HG03280 (cell line): Measurements from ENCODE around the gene GALNT10.

Experiments
- ATAC-seq: cut with Tn5 transposase; IDR thresholded peaks from one replicate; pipeline ENCODE4 v1.9.1; 2021; ENCODE audit warnings: mild to moderate bottlenecking, moderate library complexity; ENCODE audit not compliant: unreplicated experiment

The GALNT10 gene

DNA sequence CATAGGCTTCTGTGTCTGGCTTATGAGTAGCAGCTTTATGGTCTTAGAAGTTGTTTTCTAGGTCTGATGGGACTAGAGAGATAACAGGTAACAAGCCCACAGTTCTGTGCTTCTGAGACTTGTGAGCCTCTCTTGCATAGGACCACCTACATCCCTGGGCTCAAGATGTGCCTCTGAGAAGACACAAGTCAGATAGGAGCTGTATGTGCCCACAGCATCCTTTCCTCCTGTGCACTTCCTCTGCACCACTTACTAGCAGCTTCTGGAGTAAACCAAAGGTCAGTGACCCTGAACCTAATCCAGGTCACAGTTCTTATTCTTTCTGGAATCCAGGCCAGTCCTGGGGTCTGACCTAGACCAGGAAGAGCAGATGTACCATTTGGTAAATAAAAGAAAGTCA is 40.0 kb downstream of the GALNT10 start:
- ATAC-seq, result no peak

DNA sequence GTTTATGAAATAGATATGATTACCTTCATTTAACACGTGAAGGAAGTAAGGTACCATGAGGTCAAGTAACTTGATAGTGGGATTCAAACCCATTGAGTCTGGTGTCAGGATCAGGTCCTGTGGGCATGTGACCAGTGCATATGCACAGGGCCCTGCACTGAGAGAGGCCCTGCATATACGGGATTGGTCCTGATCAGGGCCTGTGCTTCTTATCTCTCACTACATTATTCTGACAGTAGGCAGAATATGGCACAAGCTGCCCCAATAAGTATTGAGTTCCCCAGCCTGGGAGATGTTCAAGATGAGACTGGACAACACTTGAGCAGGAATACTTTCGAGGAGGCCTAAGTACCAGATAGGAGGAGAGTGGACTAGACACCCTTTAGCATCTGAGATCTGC is 44.0 kb downstream of the GALNT10 start:
- no peak for ATAC-seq

DNA sequence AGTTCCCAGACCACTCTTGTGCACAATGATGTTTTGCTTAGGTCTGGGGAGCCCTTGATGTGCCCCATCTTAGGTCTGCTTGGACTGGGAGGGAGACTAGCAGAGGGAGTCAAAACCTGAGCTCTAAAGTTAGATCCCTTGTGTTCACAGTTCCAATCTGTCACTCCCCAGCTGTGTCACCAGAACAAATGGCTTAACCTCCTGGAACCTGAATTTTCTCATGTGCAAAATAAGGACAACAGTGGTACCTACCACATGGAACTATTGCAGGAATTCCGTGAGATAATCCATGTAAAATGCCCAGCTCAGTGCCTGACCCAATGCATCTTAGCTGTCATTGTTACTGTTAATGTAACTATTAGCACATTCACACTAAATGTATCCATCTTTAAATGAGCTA is 45.5 kb downstream of the GALNT10 start:
- ATAC-seq, result no peak

DNA sequence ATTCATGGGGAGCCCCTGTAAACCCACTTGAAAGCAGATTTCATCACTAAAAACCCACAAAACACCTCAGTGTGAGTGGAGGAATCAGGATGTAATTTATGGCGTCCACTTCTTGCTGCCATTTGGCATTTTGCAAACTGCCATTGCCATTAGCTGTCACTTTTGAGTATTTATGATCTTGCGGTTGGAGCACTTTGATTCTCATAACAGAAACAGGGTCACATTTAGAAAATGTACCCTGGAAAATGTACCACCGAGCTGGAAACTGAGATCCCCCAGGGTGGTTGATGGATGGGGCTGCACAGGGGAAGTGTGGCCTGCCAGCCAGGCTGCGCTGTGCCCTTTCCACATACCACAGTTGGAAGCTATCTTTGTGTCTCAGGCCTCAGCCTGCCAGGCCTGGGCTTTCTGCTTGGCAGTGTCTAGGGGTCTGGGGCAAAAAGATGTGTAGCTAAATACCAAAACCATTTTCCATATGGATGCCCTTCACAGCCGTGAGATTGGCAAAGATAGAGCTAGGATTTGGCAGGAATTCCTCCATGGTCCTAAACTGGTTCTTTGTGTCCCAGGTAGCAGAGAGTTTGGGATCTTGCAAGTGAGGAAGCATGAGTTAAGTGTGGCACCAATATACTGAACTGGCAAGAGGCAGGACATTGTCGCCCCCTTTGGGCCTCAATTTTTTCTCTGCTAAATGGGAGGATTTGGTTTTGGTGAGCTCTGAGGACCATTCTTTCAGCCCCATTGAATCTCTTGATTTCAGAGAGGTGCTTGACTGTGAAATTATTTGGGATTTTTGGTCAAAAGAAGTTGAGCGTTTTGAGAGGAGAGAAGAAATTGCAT is 46.2 kb downstream of the GALNT10 start:
- no peak for ATAC-seq

GRCh38 chr5:154237376-154237743 is 46.8 kb downstream of the GALNT10 start:
- no peak for ATAC-seq

GRCh38 chr5:154237946-154238345 is 47.4 kb downstream of the GALNT10 start:
- ATAC-seq, result no peak

DNA sequence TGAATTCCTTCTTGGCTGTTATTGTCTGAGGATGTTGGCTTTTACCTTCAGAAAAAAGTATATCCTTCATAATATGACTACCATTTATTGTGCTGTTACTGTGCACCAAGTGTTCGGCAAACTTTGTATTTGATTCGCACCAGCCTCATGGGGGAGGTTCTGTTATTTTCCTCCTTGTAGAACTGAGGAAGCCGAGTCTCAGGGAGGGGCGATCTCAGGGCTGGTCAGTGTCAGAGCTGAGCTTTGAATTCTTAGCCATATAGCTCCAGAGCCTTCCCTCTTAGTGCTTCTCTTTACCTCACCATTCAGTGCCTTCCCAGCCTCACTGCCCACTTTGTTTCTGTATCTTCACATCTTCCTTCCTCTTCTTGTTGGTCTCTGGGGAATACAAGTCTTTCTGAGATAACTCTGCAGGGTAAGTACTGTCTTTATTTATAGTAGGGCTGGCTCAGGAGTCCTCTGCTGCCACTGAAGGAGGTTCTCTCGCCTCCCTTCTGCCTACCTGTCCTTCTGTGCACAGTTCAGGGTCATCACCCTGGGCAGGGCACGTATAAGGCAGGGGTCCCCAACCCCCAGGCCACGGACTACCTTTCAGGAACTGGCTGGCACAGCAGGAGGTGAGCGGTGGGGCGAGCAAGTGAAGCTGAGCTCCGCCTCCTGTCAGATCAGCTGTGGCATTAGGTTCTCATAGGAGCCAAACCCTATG is 48.4 kb downstream of the GALNT10 start:
- peak; percentile 49 for ATAC-seq

GRCh38 chr5:154240595-154240994 is 50.1 kb downstream of the GALNT10 start:
- ATAC-seq, result no peak

- ATAC-seq, result no peak
Measured at GRCh38 chr5:154241021-154241420, 50.5 kb downstream of the GALNT10 start.

GRCh38 chr5:154242442-154242841 is 51.9 kb downstream of the GALNT10 start:
- no peak for ATAC-seq

- ATAC-seq, result peak; percentile 54
Measured at GRCh38 chr5:154242964-154243376, 52.4 kb downstream of the GALNT10 start.

DNA sequence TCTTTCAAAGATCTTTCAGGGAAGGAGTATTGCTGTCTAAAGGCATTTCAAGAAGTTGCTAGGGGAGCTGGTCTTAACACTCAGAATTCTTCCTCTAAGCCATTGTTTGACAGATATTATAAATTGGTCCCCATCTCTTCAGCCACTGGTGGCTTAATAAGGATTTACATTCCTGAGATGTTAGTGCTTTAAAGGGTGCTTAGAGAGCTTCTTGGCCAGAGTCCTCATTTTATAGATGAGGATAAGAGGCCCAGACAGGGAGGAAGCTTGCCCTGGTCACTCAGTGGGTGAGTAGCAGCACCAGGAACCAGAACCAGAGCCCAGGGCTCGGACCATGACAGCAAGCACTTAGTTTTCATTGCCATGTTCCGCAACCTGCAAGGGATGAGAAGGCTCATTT is 53.2 kb downstream of the GALNT10 start:
- ATAC-seq, result no peak

DNA sequence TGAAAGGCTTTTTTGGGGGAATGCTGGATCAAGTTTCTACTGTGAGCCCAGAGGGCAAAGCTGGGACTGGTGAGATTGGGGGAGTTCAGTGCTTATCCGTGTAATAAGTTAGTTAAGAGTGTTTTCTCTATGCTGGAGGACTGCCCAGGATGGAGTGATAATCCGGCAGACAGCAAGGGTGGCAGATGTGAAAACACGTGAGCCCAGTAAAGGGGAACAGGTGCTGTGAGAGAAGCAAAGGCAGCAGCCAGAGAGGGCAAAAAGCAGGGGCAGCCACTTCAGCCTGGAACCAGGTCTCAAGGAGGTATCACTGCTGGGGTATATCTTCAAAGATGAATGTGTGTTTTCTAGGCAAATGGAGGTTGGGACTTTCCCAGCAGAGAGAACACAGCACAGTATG is 53.9 kb downstream of the GALNT10 start:
- no peak for ATAC-seq

GRCh38 chr5:154248691-154249090 is 58.2 kb downstream of the GALNT10 start:
- ATAC-seq, result no peak

DNA sequence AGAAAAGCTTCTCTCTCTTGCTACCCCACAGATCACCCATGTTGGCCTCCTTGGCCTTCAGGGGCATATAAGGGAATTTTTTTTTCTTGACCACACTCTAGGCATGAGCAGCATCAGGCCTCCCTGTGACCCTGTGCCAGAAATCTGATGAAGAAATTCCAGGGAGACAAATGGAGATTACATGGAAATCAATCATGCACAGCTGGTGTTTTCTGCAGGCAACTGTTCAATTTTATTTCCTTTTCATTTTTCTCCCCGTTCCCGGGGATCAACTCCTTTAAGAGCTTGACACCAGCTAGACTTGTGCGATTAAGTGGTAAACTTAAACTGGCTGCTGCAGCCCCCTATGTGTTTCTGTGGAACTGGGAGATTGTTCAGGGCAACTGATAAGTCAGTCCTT is 59.3 kb downstream of the GALNT10 start:
- no peak for ATAC-seq

DNA sequence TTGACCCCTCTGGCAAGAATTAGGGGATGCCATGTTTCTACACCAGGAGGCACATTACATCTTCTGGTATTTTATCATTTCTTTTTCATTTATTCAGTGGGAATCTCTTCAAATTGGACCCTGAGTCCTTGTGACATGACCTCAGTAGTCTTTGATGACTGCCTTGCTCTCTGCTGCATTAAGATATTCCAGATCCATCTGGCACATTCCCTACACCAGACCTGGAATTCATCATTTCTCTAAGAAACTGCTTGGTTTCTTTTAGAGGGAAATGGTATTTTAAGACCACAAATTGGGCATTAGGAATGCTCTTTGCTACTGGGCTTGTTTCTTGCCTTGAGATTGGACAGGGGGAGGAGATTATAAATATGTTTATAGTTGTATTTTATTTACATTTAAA is 61.0 kb downstream of the GALNT10 start:
- ATAC-seq, result no peak

DNA sequence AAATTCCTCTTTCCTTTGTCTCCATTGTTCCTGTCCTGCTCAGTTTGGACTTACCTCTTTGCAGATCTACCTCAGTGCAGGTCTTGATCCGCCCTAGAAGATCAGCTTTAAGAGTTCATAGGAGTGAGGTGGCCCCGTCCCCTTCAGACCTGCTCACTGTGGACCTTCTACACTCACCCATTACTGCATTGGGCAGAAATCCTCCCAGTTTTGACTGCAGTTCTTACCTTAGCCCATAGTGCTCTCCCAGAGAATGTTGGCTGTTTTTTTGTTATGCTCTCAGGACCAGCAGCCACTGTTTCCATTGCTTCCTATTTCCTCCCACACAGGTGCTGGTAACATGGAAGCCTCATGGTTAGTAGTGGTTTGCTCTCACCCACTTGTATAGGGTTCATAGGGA is 63.3 kb downstream of the GALNT10 start:
- ATAC-seq, result no peak

- ATAC-seq, result no peak
Measured at GRCh38 chr5:154254896-154255295, 64.4 kb downstream of the GALNT10 start.

GRCh38 chr5:154257046-154257445 is 66.5 kb downstream of the GALNT10 start:
- no peak for ATAC-seq

GRCh38 chr5:154258531-154259217 is 68.1 kb downstream of the GALNT10 start:
- ATAC-seq, result no peak

GRCh38 chr5:154260224-154260927 is 69.8 kb downstream of the GALNT10 start:
- ATAC-seq, result no peak
